ENCODE results near the gene PCDHGC3. TPM values are rescaled to one million over a fixed set of nuclear protein-coding genes. Genes with fewer than 3 reads are reported as not detected.

The PCDHGC3 gene
- total and polyA plus RNA-seq, 2 of the 13 experiments (the other 11 are each of a cell fraction or from before 2014, with no cell fraction given) = 0.20 to 0.30 TPM

DNA sequence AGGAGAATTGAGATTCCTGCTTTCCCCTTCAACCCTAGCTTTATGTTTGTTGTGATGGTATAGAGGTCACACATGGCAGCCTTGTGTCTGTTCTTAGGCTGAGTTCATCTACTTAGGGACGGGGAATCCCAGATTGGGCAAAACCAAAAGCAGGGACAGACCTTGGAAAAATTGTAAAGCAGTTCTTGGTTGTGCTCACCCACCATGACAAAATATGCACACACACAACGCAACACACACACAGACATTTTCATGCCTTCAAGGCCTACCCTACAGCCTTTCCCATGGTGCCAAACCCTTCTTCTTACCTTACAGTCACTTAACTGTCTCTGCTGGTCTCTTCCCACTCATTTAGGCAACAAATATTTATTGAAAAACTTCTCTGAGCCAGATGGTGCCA, 27.9 kb downstream of the PCDHGC3 start:
- H3K9me3 ChIP-seq (ENCODE audit: low read length) = no peaks in the 10 kb centered on the region
- intact Hi-C loops (cut with micrococcal nuclease; ENCODE audit: unreplicated experiment) (no loop called here), in situ Hi-C loops (cut with HindIII; ENCODE audit: extremely low pct_ligation_motif_present, low pct_unique_long_range_greater_than_20kb) (no loop called here)
- TF ChIP-seq, protein P1, sequence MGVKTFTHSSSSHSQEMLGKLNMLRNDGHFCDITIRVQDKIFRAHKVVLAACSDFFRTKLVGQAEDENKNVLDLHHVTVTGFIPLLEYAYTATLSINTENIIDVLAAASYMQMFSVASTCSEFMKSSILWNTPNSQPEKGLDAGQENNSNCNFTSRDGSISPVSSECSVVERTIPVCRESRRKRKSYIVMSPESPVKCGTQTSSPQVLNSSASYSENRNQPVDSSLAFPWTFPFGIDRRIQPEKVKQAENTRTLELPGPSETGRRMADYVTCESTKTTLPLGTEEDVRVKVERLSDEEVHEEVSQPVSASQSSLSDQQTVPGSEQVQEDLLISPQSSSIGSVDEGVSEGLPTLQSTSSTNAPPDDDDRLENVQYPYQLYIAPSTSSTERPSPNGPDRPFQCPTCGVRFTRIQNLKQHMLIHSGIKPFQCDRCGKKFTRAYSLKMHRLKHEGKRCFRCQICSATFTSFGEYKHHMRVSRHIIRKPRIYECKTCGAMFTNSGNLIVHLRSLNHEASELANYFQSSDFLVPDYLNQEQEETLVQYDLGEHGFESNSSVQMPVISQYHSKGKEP (CRISPR knock-in tag; IDR thresholded peaks at IDR 0.05) = no peak
- no peak for TF ChIP-seq ZNF136 (CRISPR knock-in tag; IDR thresholded peaks at IDR 0.05; ENCODE audit: low read depth)
- no peaks in the 10 kb centered on the region; a peak in 1 of 5 replicates for H3K27me3 ChIP-seq (ENCODE audit: control insufficient read depth in 1 of 2, insufficient read depth in 2 of 2, low read length in 2 of 2)
- no peaks in the 10 kb centered on the region for H3K36me3 ChIP-seq (replicated peaks in 1 of 2; ENCODE audit: control insufficient read depth in 1 of 2, insufficient read depth in 2 of 2, low read length in 2 of 2)
- no peak overlapping the region for H3K4me2 ChIP-seq (ENCODE audit: low read depth, low read length)
- H3K4me3 ChIP-seq (replicated peaks in 1 of 3; ENCODE audit: insufficient read depth in 1 of 3, low read depth in 2 of 3, low read length in 3 of 3) = no peak overlapping the region
- H3K9ac ChIP-seq (ENCODE audit: insufficient read depth, low read depth, low read length) = no peak overlapping the region
- no peak overlapping the region for H3K27ac ChIP-seq (ENCODE audit: extremely low read length, insufficient read depth, low read length)
- ChIA-PET POLR2A (no interaction called here), CTCF (ENCODE audit: low intra/inter-chr PET ratio, low total read pairs) (no interaction called here)
- no TSS peak for BruUV-seq (replicated peaks)
- no peaks in the 10 kb centered on the region for H4K20me1 ChIP-seq (ENCODE audit: insufficient read depth, low read length)
- ATAC-seq (no peak), FAIRE-seq (no peak), DNase-seq (ENCODE audit: low spot score) (no peak)
- H3K79me2 ChIP-seq (ENCODE audit: insufficient read depth, low read length) = no peaks in the 10 kb centered on the region
- H3K4me1 ChIP-seq (ENCODE audit: insufficient read depth, low read length) = no peaks in the 10 kb centered on the region
- WGBS (ENCODE audit: low lambda C conversion rate) = 47% methylated on average over 2 of the region's 2 CpGs
- H2AFZ ChIP-seq (ENCODE audit: low read length) = no peak overlapping the region

DNA sequence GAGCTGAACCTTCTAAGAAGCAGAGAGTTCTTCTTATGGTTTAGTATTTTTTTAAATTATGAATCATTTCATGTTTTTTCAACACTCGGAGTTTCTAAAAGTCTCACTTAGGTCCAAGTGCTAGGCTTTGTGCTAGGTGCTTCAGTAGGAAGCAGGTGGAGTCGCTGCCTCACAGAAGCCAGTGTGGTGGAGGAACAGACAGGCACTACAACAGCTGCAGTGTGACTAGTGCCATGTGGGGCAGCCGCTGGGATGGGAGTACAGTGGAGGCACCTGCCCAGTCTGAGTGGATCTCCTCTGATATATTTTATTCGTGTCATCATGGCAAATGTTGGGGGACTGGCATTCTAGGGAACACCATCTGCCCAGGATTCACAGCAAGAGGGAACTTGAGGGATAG, 28.4 kb downstream of the PCDHGC3 start:
- no peak overlapping the region for H3K27ac ChIP-seq (ENCODE audit: extremely low read length, insufficient read depth, low read length)
- no peaks in the 10 kb centered on the region; a peak in 1 of 5 replicates for H3K27me3 ChIP-seq (ENCODE audit: control insufficient read depth in 1 of 2, insufficient read depth in 2 of 2, low read length in 2 of 2)
- FAIRE-seq = no peak
- H3K36me3 ChIP-seq (replicated peaks in 1 of 2; ENCODE audit: control insufficient read depth in 1 of 2, insufficient read depth in 2 of 2, low read length in 2 of 2) = no peaks in the 10 kb centered on the region
- 61% methylated on average over 4 of the region's 4 CpGs for WGBS (ENCODE audit: low lambda C conversion rate)
- in situ Hi-C loops (cut with HindIII; ENCODE audit: extremely low pct_ligation_motif_present, low pct_unique_long_range_greater_than_20kb) (no loop called here), intact Hi-C loops (cut with micrococcal nuclease; ENCODE audit: unreplicated experiment) (no loop called here)
- DNase-seq (ENCODE audit: low spot score) = no peak
- no TSS peak for BruUV-seq (replicated peaks)
- H3K4me3 ChIP-seq (replicated peaks in 1 of 3; ENCODE audit: insufficient read depth in 1 of 3, low read depth in 2 of 3, low read length in 3 of 3) = no peak overlapping the region
- no peaks in the 10 kb centered on the region for H3K9me3 ChIP-seq (ENCODE audit: low read length)
- ATAC-seq = no peak
- no peak overlapping the region for H2AFZ ChIP-seq (ENCODE audit: low read length)
- TF ChIP-seq ZNF496 (CRISPR knock-in tag; IDR thresholded peaks at IDR 0.05; ENCODE audit: insufficient replicate concordance) (no peak), THYN1 (CRISPR knock-in tag; IDR thresholded peaks at IDR 0.05; ENCODE audit: borderline replicate concordance, low read depth) (no peak), ZNF224 (CRISPR knock-in tag; IDR thresholded peaks at IDR 0.05) (no peak)
- ChIA-PET POLR2A (no interaction called here), CTCF (ENCODE audit: low intra/inter-chr PET ratio, low total read pairs) (no interaction called here)
- no peaks in the 10 kb centered on the region for H4K20me1 ChIP-seq (ENCODE audit: insufficient read depth, low read length)
- no peaks in the 10 kb centered on the region for H3K79me2 ChIP-seq (ENCODE audit: insufficient read depth, low read length)
- H3K9ac ChIP-seq (ENCODE audit: insufficient read depth, low read depth, low read length) = no peak overlapping the region
- H3K4me2 ChIP-seq (ENCODE audit: low read depth, low read length) = no peak overlapping the region
- peaks cover 3% of the 10 kb centered on the region; the same call in 1 of the 2 replicates for H3K4me1 ChIP-seq (ENCODE audit: insufficient read depth, low read length)
